Measurements from ENCODE around the gene DNAJC18. TPM values are rescaled to one million over a fixed set of nuclear protein-coding genes. Genes with fewer than 3 reads are reported as not detected.
"Not testable (repeated sequence)": the region's sequence is repeated elsewhere in the genome, so short reads cannot be mapped to it uniquely, and the experiment has no call there.

Gene DNAJC18
- total RNA-seq, 1 experiment from 2014 or later, result 2.2 TPM

- DNase-seq (ENCODE audit: extremely low read depth, low read depth), result no peak
Measured at GRCh38 chr5:139461698-139462097, 22.4 kb upstream of the DNAJC18 start.

DNA sequence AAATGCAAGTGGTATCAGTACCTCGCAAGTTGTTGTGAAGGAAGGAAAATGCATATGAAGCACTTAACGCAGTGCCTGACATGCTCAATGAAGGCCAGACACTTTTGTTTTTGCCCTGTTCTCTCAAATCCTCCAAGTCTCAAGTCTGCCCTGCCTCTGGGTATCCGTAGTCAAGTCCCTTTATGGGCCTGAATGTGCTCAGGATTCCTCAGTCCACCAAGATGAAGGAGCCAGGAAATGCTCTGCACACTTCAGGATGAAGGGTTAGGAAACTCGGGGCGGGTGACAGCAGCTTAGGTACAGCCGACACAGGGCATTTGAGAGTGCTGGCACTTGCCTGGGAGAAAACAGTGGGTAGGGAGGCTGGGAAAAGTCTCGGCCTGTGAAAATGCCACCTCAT is 21.9 kb upstream of the DNAJC18 start:
- no peak for DNase-seq (ENCODE audit: extremely low read depth, low read depth)

GRCh38 chr5:139460455-139460854 is 21.1 kb upstream of the DNAJC18 start:
- no peak for DNase-seq (ENCODE audit: extremely low read depth, low read depth)

DNA sequence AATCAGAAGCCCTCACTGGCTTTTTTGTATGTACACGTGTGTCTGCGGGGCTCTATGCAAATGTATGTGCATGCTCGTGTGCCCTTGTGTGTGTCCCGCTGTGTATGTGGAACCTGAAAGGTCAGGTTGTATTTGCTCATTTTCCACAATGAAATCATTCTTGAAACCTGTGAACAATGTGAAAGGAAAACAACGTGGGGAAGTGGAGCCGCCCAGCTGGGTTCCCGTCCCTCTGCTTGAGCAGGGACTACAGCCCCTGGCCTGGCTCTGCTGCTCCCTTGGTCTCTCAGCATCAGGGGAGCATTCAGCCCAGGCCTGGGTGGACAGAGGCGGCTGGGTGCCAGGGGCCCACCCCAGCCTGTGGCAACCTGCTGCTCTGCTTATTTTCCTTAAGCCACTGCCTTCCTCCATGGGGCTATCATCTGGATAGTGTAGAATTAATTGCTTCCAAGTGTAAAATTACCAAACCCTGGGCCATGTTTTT is 20.2 kb upstream of the DNAJC18 start:
- DNase-seq (ENCODE audit: extremely low read depth, low read depth), result no peak

DNA sequence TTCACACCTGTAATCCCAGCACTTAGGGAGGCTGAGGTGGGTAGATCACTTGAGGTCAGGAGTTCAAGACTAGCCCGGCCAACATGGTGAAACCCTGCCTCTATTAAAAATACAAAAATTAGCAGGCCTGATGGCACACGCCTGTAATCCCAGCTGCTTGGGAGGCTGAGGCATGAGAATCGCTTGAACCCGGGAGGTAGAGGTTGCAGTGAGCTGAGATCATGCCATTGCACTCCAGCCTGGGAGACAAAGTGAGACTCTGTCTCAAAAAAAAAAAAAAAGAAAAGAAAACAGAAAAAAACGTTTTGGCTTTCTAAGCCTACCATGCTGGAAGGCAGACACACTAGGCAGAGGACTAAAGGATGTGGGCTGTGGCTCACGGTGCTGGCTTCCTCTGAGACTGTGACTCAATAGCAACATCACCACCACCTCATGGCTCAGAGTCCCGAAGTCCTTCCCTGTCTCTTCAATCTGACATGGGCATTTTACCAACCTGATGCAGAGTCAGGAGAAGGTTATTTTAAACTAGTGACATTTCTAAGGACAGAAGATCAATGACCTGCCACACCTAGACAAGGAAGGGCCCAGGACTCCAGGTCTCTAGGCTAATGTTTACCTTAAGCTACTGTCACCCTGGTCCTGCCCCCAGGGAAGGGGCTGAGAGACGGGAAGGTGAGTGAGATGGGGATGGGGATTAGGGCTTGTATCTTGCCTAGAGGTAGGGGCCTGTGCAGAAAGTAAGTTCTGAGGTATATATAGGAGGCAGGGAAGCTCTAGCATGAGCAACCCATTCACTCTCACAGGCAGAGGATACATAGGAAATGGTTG is 19.5 kb upstream of the DNAJC18 start:
- no peak for DNase-seq (ENCODE audit: extremely low read depth, low read depth)

- no peak for DNase-seq (ENCODE audit: extremely low read depth, low read depth)
Measured at GRCh38 chr5:139457653-139458306, 18.5 kb upstream of the DNAJC18 start.

DNA sequence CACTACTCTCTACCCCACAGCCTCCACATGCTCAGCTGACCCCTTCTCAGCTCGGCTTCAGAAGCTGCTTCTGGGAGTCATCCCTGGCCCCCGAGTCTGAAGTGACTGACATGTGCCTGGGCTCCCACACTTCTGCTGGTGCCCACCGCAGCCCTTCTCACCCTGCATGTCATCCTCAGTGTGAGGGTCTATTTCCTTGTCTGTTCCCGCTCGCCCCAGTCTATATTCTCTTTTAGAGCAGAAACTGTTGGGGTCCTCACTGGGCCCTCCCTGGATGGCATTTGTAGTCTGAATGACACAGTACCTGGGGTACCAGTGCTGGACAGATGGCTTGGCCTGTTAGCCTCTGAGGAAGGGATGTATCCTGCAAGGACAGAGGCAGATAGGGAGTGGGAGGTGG is 17.9 kb upstream of the DNAJC18 start:
- no peak for DNase-seq (ENCODE audit: extremely low read depth, low read depth)

DNA sequence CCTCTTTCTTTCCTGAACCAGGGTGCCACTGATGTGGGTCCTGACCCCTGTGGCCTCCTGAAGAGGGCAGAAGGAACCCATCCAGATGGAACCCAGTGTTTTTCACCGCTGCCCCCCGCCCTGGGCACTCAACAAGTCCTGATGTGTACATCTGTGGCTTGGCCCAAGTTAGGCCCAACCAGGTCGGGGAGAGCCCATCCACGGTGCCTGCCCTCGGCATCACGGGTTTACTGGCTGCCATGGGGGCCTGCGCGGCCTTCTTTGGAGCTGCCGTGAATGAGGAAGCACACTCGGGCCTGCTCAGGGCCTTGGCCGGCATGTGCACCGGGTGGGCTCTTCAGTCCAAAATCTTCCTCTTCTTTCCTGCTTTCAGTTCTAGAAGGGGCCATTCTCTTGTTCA is 17.5 kb upstream of the DNAJC18 start:
- DNase-seq (ENCODE audit: extremely low read depth, low read depth), result no peak

GRCh38 chr5:139454568-139455290 is 15.4 kb upstream of the DNAJC18 start:
- no peak for DNase-seq (ENCODE audit: extremely low read depth, low read depth)

DNA sequence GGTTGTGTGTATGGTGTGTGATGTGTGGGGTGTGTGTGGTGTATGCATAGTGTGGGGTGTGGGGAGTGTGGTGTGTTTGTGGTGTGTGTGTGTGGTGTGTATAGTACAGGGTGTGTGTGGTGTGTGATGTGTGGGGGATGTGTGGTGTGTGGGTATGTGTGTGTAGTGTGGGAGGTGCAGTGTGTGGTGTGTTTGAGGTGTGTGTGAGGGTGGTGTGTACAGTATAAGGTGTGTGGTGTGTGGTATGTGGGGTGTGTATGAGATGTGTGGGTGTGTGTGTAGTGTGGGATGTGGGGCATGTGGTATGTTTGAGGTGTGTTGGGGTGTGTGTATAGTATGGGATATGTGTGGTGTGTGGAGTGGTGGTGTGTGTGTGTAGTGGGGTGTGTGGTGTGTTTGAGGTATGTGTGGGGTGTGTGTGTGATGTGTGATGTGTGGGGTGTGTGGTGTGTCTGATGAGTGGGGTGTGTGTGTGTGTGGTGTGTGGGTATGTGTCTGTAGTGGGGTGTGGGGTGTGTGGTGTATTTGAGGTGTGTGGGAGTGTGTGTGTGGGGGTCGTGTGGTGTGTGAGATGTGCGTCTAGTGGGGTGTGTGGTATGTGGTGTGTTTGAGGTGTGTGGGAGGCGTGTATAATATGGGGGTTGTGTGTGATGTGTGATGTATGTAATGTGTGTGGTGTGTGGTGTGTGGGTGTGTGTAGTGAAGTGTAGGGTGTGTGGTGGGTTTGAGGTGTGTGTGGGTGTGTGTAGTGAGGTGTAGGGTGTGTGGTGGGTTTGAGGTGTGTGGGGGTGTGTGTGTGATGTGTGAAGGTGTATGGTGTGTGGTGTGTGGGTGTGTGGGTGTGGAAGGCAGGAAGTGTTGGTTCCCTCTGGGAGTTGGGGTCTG is 14.6 kb upstream of the DNAJC18 start:
- no peak for DNase-seq (ENCODE audit: extremely low read depth, low read depth)

GRCh38 chr5:139451878-139452660 is 12.7 kb upstream of the DNAJC18 start:
- no peak for DNase-seq (ENCODE audit: extremely low read depth, low read depth)

- no peak for DNase-seq (ENCODE audit: extremely low read depth, low read depth)
Measured at GRCh38 chr5:139451176-139451575, 11.9 kb upstream of the DNAJC18 start.

DNA sequence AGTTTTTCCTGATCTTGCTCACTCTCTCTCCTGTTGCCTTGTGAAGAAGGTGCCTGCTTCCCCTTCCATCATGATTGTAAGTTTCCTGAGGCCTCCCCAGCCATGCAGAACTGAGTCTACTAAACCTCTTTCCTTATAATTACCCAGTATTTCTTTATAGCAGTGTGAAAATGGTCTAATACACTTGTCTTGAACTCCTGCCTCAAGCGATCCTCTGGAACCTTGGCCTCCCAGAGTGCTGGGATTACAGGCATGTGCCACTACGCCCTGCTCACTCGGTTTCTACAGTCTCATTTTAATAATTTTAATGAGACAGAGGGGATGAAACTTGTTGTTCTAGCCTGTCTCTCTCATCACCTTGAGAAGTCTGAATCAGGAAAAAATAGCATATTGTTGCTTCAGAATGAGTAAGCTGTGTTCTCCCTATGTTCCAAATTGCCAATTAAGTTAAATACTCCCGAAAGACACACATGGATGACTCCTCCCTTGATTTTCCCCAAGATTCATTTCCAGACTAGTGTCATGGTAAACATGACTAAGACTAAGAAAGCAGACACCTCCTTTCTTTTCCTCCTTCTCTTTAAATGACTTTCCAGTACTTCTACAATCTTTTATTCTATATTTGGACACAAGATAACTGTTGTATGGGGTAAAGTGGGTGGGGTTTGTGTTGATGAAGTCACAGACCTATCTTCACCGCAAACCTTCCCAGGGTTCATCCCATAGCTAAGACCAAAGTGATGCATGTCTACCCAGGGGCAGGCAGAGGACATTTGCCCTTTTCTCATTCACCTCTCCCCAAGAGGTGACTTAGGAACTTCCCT is 7.8 kb upstream of the DNAJC18 start:
- no peak for DNase-seq (ENCODE audit: extremely low read depth, low read depth)

DNA sequence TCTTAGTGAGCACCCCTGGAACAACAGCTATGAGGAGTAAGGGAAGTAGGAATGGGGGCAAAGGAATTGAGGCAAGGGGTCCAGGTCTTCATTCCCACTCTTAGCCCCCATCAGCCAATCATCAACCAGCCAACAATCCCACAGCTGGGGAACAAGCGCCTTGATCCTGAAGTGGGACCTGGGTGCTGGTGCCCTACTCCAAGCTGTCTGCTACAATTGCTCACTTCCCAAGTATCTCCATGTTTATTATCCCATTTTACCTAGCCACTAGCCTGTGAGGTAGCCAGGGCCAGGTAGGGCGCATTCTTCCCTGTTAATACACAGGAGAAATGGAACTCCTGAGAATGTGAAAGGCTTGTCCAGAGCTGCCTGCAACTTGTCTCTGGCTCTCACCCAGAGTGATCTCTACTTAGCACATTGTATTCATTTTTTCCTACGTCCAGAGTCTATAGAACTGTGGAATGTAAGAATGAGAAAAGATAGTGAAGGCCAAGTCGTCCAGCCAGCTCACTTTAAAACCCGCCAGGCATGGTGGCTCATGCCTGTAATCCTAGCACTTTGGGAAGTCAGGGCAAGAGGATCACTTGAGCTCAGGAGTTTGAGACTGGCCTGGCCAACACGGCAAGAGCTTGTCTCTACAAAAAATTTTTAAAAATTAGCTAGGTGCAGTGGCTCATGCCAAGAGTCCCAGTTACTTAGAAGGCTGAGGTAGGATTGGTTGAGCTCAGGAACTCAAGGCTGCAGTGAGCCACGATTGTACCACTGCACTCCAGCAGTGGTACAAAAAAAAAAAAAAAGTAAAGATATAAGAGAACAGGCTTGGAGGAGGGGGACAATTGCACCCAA is 6.2 kb upstream of the DNAJC18 start:
- DNase-seq (ENCODE audit: extremely low read depth, low read depth), result no peak

DNA sequence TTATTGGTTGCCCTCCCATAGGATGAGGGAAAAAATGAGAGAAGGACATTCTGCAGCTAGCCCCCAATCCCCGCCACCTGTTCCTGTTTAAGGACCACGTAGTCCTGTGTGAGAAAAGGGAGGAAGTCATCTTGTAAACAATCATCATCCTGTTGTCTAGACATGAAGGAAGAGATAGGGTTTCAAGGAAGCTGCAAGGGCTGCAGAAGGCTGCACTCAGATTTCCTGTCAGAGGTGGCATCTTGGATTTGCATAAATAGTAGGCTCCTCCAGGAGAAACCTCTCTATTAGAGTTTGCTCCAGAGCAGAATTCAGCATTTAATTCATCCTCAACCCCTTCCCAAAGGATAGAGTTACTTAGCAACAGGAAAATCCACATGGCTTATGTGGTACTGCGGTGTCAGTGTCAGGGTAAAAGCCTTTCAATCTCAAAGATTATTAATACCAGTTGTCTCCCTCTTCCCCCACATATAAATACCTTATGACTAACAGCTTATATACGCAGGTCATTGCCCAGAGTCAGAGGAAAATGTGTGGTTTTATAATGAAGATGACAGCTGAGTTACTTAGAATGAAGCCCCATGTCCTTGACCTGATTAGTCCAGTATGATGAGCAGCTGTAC is 4.6 kb upstream of the DNAJC18 start:
- no peak for DNase-seq (ENCODE audit: extremely low read depth, low read depth)

GRCh38 chr5:139440416-139440815 is 1.1 kb upstream of the DNAJC18 start:
- not testable (repeated sequence) for DNase-seq (ENCODE audit: extremely low read depth, low read depth)

DNA sequence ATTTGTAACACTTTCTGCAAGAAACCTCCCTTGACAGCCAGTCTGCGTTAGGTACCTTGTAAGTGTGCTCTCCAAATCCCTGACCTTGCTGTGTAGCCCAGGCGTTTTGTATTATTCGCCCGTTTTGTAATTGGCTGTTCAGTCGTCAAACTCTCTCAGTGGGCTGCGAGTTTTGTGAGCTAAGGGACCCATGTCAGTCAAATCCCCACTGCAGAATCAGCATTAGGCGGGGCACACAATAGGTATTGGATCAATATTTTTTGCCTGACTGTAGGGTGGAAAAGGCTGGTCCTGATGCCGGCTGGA is 665 bp downstream of the DNAJC18 start:
- DNase-seq (ENCODE audit: extremely low read depth, low read depth), result no peak

GRCh38 chr5:139435676-139436075 is 3.6 kb downstream of the DNAJC18 start:
- no peak for DNase-seq (ENCODE audit: extremely low read depth, low read depth)
